ENCODE data around the gene CSNK1G2.
A peak's percentile ranks its signal among the peaks of the same experiment; 100 is the strongest.

The CSNK1G2 gene

GRCh38 chr19:1917146-1917545 lies 23.8 kb upstream of the CSNK1G2 start:
- DNase-seq (ENCODE audit: low read depth, low spot score), result no peak
- H3K27ac ChIP-seq, result no peak overlapping the region

GRCh38 chr19:1917926-1918325 lies 23.0 kb upstream of the CSNK1G2 start:
- DNase-seq (ENCODE audit: low read depth, low spot score), result no peak
- H3K27ac ChIP-seq, result no peak overlapping the region

GRCh38 chr19:1918975-1919374 lies 22.0 kb upstream of the CSNK1G2 start:
- H3K27ac ChIP-seq, result no peak overlapping the region
- no peak for DNase-seq (ENCODE audit: low read depth, low spot score)

GRCh38 chr19:1920644-1921043 lies 20.3 kb upstream of the CSNK1G2 start:
- H3K27ac ChIP-seq, result no peak overlapping the region
- no peak for DNase-seq (ENCODE audit: low read depth, low spot score)

GRCh38 chr19:1921326-1921725 lies 19.6 kb upstream of the CSNK1G2 start:
- no peak for DNase-seq (ENCODE audit: low read depth, low spot score)
- no peak overlapping the region for H3K27ac ChIP-seq

- no peak for DNase-seq (ENCODE audit: low read depth, low spot score)
- no peak overlapping the region for H3K27ac ChIP-seq
Measured at GRCh38 chr19:1921825-1922224, 19.1 kb upstream of the CSNK1G2 start.

GRCh38 chr19:1922803-1923202 lies 18.2 kb upstream of the CSNK1G2 start:
- no peak for DNase-seq (ENCODE audit: low read depth, low spot score)
- H3K27ac ChIP-seq, result no peak overlapping the region

- no peak overlapping the region for H3K27ac ChIP-seq
- no peak for DNase-seq (ENCODE audit: low read depth, low spot score)
Measured at GRCh38 chr19:1923319-1923718, 17.7 kb upstream of the CSNK1G2 start.

- H3K27ac ChIP-seq, result no peak overlapping the region
- no peak for DNase-seq (ENCODE audit: low read depth, low spot score)
Measured at GRCh38 chr19:1924320-1924961, 16.5 kb upstream of the CSNK1G2 start.

- H3K27ac ChIP-seq, result no peak overlapping the region
- DNase-seq (ENCODE audit: low read depth, low spot score), result no peak
Measured at GRCh38 chr19:1925544-1925943, 15.4 kb upstream of the CSNK1G2 start.

GRCh38 chr19:1929021-1929742 lies 11.8 kb upstream of the CSNK1G2 start:
- no peak for DNase-seq (ENCODE audit: low read depth, low spot score)
- H3K27ac ChIP-seq, result no peak overlapping the region

GRCh38 chr19:1931445-1931844 lies 9.5 kb upstream of the CSNK1G2 start:
- DNase-seq (ENCODE audit: low read depth, low spot score), result no peak
- H3K27ac ChIP-seq, result no peak overlapping the region

- no peak overlapping the region for H3K27ac ChIP-seq
- no peak for DNase-seq (ENCODE audit: low read depth, low spot score)
Measured at GRCh38 chr19:1932395-1932794, 8.6 kb upstream of the CSNK1G2 start.

GRCh38 chr19:1933244-1933643 lies 7.7 kb upstream of the CSNK1G2 start:
- DNase-seq (ENCODE audit: low read depth, low spot score), result no peak
- H3K27ac ChIP-seq, result no peak overlapping the region

GRCh38 chr19:1933942-1934341 lies 7.0 kb upstream of the CSNK1G2 start:
- no peak overlapping the region for H3K27ac ChIP-seq
- DNase-seq (ENCODE audit: low read depth, low spot score), result no peak

GRCh38 chr19:1935484-1936208 lies 5.3 kb upstream of the CSNK1G2 start:
- H3K27ac ChIP-seq, result no peak overlapping the region
- no peak for DNase-seq (ENCODE audit: low read depth, low spot score)

GRCh38 chr19:1936430-1936829 lies 4.5 kb upstream of the CSNK1G2 start:
- H3K27ac ChIP-seq, result no peak overlapping the region
- no peak for DNase-seq (ENCODE audit: low read depth, low spot score)

GRCh38 chr19:1936916-1937610 lies 3.9 kb upstream of the CSNK1G2 start:
- no peak overlapping the region for H3K27ac ChIP-seq
- DNase-seq (ENCODE audit: low read depth, low spot score), result no peak

- H3K27ac ChIP-seq, result no peak overlapping the region
- DNase-seq (ENCODE audit: low read depth, low spot score), result no peak
Measured at GRCh38 chr19:1938071-1938470, 2.9 kb upstream of the CSNK1G2 start.

GRCh38 chr19:1942078-1942933 lies 1.3 kb downstream of the CSNK1G2 start:
- H3K27ac ChIP-seq, result peak overlapping the region; percentile 99
- no peak for DNase-seq (ENCODE audit: low read depth, low spot score)

Measured in epithelial cell of prostate (primary cell).